ENCODE results near the gene MLNR. TPM values are rescaled to one million over a fixed set of nuclear protein-coding genes. Genes with fewer than 3 reads are reported as not detected.
A peak's percentile ranks its signal among the peaks of the same experiment; 100 is the strongest.

Gene MLNR
- total RNA-seq, 4 donors from 2014 or later, result not detected

- TF ChIP-seq POLR2A (IDR thresholded peaks at IDR 0.05) (no peak), CTCF (IDR thresholded peaks at IDR 0.05) (no peak)
- no peak for DNase-seq (ENCODE audit: low spot score in 2 of 2)
- WGBS, 2 donors, result 15% methylated on average over 14 to 17 of the region's 17 CpGs
- peak overlapping the region; percentile 7 for H3K4me3 ChIP-seq (ENCODE audit: low read depth, poor library complexity, severe bottlenecking)
- intact Hi-C loops (cut with DNase I; ENCODE audit: low total_unique reads), result no loop called here
These were observed 497 bp upstream of the MLNR start for GRCh38 chr13:49219647-49220035.

GRCh38 chr13:49220856-49221589 is 885 bp downstream of the MLNR start:
- intact Hi-C loops (cut with DNase I; ENCODE audit: low total_unique reads), result no loop called here
- DNase-seq (ENCODE audit: low spot score in 2 of 2), result no peak
- no peak for TF ChIP-seq CTCF (IDR thresholded peaks at IDR 0.05)
- no peak for TF ChIP-seq POLR2A (IDR thresholded peaks at IDR 0.05)
- no peak overlapping the region for H3K4me3 ChIP-seq (ENCODE audit: low read depth, poor library complexity, severe bottlenecking)
- 18 to 34% methylated on average over 16 to 51 of the region's 73 CpGs for WGBS, 2 donors

- intact Hi-C loops (cut with DNase I; ENCODE audit: low total_unique reads), result no loop called here
- TF ChIP-seq POLR2A (IDR thresholded peaks at IDR 0.05), result no peak
- TF ChIP-seq CTCF (IDR thresholded peaks at IDR 0.05), result no peak
- no peak overlapping the region for H3K4me3 ChIP-seq (ENCODE audit: low read depth, poor library complexity, severe bottlenecking)
- no peak for DNase-seq (ENCODE audit: low spot score in 2 of 2)
- 74 to 84% methylated on average over 4 of the region's 4 CpGs for WGBS, 2 donors
These were observed 1.4 kb downstream of the MLNR start for GRCh38 chr13:49221590-49221965.

GRCh38 chr13:49225223-49226042 is 5.3 kb downstream of the MLNR start:
- TF ChIP-seq CTCF (IDR thresholded peaks at IDR 0.05), result no peak
- no peak for TF ChIP-seq POLR2A (IDR thresholded peaks at IDR 0.05)
- peak in 1 of 2 donors; percentile 30 for DNase-seq (ENCODE audit: low spot score in 2 of 2)
- no peak overlapping the region for H3K4me3 ChIP-seq (ENCODE audit: low read depth, poor library complexity, severe bottlenecking)
- WGBS, 2 donors, result 40 to 51% methylated on average over 5 of the region's 5 CpGs
- intact Hi-C loops (cut with DNase I; ENCODE audit: low total_unique reads), result no loop called here

- no peak overlapping the region for H3K4me3 ChIP-seq (ENCODE audit: low read depth, poor library complexity, severe bottlenecking)
- intact Hi-C loops (cut with DNase I; ENCODE audit: low total_unique reads), result no loop called here
- WGBS, 2 donors, result 90 to 94% methylated on average over 5 of the region's 5 CpGs
- no peak for DNase-seq (ENCODE audit: low spot score in 2 of 2)
- TF ChIP-seq POLR2A (IDR thresholded peaks at IDR 0.05) (no peak), CTCF (IDR thresholded peaks at IDR 0.05) (no peak)
These were observed 6.5 kb downstream of the MLNR start for GRCh38 chr13:49226613-49227012.

Data from lower leg skin (tissue), 4 donors.